NCI-H2029 (cell line): ENCODE data around the gene MPHOSPH9.

Experiments used
- DNase-seq: peaks from one replicate; lab custom pipeline; 2025; lab: John Stamatoyannopoulos, UW

MPHOSPH9 gene

DNA sequence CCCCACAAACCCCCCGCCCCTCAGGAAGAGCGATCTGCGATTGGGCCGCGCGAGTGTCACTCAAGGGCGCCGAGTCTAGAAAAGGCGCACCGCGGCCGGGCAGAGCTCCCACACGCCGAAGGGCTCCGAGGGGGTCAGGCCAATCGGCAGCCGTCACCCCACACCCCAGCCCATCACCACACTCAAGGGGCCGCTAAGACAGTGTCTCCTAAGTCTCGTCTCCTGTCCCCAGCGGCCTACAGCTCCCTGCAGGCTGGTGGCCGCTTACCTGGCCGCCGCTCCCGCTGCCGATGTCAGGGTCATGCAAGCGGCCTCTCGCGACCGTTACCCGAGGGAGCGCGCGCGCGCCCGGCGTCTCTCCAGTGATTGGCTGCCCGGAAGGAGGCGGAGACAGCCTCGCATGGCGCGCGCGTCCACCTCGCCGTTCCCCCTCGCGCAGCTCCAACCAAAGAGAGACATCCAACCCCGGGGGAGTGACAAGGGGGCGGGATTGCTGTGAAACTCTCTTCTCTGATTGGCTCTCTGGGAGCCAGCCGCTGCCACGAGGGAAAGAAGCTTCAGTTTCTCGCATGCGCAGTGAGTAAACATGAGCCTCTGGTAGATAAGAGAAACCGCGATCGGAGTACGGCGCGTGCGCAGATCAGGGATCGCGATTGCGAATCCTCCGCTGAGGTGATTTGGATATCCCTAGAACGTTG lies at the start of gene MPHOSPH9, which contains the start of gene MTRFR:
TSS of gene MPHOSPH9 (minus strand) at position 335 of the 698 bp plus-strand sequence. CDS start 2,777 bp downstream, outside the sequence.
TSS of gene MTRFR (plus strand) at position 630 of the 698 bp plus-strand sequence. CDS start 20,239 bp downstream, outside the sequence.
- peak; percentile 100 for DNase-seq

DNA sequence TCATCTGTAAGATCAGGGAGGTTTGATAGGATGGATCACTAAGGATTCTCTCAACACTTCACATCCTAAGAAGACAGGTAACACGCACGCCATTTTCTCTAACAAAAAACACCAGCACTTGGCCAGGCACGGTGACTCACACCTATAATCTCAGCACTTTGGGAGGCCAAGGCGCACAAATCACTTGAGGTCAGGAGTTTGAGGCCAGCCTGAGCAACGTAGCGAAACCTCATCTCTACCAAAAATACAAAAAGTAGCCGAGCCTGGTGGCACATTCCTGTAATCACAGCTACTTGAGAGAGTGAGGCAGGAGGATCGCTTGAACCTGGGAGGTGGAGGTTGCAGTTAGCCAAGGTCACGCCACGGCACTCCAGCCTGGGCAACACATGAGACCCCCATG lies 49.2 kb upstream of the MPHOSPH9 start:
- no peak for DNase-seq

GRCh38 chr12:123280971-123281370 lies 48.0 kb upstream of the MPHOSPH9 start:
- DNase-seq, result no peak

- DNase-seq, result no peak
These were observed 45.2 kb upstream of the MPHOSPH9 start for GRCh38 chr12:123278101-123278627.

GRCh38 chr12:123273166-123273565 lies 40.2 kb upstream of the MPHOSPH9 start:
- DNase-seq, result no peak

DNA sequence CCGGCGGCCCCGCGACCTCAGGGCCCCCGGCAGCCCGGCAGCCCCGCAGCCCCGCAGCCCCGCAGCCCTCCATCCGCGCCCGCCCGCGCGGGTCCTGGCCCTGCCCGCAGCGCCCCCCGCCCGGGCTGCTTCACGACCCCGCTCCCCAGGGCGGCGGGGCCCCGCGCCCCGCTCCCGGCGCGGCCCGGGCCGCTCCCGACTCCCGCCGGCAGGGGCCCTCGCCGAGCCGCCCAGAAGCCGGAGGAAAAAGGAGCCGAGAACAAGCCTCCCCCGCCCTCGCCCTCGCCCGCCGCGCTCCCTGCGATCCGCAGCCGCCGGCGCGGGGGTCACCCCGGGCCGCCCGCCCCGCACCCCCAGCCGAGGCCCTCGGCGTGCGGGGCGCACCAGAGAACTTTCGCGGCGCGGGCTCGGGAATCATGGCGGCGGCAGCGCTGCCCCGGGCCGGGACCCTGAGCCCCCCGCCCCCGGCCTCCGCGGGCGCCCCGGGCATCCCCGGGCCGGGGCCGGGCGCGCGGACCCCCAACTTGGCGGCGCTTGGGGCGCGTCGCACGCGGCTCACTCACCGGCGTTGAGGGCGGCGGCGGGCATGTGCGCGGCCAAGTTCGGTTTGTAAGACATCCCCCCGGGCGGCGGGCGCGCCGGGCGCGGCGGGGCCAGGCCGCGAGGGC lies 38.2 kb upstream of the MPHOSPH9 start:
- peak; percentile 46 for DNase-seq

- DNase-seq, result peak; percentile 6
These were observed 37.5 kb upstream of the MPHOSPH9 start for GRCh38 chr12:123270214-123271000.

- no peak for DNase-seq
These were observed 36.9 kb upstream of the MPHOSPH9 start for GRCh38 chr12:123269896-123270213.

DNA sequence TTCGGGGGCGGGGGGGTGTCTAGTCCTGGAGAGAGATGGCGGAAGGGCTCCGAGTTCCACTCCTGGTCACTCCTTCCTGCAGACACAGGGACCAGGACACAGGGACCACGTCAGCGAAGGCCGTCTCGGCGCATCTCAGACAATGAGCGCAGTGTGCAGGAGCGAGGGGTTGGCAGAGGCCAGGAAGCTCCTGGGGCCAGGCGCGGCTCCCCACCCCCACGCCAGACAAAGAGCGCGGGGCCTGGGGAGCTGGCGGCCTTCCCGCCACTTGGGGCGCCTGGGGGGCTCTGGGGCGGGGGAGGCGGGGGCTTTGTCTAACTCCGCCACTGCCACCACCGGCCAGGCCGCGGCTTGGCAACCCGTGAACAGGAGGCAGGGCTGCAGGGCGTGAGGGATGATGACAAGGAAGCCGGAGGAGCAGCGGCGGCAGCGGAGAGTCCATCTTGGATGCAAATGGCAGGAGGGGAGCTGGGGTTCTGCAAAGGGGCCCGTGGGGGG lies 36.5 kb upstream of the MPHOSPH9 start:
- no peak for DNase-seq

- DNase-seq, result no peak
These were observed 35.9 kb upstream of the MPHOSPH9 start for GRCh38 chr12:123268850-123269249.

DNA sequence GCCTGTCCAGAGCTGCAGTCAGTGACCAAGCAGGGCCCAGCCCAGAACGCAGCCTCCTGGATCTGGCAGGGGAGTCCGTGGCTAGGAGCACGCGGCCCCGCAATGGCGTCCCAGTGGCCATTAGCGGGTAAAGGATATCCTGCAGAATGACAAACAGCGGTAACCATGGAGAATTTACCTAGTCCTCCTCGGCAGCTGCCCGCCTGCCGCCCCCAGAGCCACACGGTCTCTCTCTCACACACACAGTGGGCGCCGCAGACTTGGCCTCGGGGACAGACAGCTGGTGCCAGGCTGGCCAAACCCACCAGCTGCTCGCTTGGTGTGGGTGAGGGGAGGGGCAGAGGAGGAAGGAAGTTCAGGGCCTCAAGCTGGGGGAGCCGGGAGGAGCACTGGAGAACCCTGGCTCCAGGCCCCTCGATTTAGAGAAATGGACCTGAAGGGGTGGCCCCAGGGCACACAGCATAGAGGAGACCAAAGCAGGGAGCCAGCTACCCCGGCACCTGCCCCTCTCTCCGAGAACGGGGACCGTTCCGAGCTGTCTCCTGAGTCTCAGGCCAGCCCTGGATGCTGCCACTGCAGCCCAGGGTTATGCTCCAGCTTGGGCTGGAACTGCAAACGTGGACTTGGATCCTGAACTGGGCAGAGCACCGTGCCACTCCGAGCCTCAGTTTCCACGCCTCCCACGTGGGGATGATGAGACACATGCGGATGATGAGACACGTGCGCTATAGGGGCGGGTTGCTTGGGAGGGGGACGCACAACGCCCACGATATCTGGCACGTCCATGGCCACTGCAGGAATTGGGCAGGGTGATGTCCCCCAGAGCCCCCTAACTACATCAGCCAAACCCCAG lies 35.3 kb upstream of the MPHOSPH9 start:
- peak; percentile 51 for DNase-seq

GRCh38 chr12:123267335-123267920 lies 34.5 kb upstream of the MPHOSPH9 start:
- DNase-seq, result no peak

DNA sequence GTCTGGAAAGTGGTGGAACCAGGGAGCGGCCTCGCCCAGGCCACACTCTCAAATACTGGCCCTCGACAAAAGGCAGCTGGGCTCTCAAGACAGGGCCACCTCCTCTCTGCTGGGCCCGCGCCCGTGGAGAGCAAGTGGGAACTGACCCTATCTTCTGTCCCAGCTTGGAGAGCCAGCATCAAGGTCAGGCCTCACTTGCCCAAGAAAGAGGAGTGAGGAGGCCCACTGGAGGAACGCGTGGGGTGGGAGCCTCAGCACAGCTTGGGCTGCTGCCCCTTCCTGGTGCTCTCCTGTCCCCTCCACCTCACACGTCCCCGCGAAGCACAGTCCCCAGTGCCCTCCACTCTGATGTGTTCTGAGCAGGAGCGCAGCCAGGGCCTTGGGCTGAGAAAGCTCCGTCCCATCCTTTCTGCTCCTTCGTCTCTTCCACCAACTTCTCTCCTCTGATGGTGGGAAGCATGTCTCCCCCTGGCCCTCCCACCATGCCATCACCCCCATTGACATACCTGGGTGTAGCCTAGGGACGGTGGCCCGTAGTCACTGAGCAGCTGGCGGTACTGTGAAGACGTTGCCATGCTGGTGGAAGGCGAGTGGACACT lies 33.8 kb upstream of the MPHOSPH9 start:
- DNase-seq, result no peak

DNA sequence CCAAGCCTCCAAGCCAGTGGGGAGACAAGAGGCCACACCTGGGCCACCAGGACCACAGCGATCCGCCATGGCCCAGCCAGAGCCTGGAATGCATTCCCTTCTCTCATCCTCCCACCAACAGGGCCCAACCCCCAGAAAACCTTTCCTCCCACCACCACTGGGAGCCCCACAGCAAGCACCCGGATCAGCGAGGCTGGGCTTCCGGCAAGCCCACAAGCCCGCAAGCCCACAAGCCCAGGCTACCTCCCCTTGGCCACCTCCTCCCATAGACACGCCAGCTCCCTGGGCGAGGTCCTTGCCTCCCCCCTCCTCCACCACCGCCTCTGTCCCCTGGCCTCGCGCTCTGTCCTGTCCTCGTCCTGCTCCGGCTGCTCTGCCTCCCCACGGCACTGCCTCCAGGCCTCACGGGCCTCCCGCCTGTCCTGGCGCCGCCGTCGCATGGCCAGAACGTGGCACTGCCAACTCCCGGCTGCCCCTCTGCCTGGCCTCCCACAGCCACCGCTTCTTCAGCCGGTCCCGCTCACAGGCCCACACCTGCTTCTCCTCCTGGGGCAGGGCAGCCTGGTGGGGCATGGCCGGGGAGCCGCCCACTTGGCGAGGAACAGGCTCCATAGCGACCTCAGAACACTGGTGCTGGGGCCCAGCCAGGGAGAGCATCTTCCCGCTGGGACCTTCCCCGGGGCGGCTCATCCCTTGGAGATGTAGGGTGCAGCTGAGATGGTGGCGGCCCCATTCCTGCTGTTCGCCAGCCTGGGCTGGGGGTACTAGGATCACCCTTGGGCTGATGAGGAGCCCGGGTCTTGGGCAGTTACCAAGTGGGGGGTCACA lies 33.1 kb upstream of the MPHOSPH9 start:
- no peak for DNase-seq

DNA sequence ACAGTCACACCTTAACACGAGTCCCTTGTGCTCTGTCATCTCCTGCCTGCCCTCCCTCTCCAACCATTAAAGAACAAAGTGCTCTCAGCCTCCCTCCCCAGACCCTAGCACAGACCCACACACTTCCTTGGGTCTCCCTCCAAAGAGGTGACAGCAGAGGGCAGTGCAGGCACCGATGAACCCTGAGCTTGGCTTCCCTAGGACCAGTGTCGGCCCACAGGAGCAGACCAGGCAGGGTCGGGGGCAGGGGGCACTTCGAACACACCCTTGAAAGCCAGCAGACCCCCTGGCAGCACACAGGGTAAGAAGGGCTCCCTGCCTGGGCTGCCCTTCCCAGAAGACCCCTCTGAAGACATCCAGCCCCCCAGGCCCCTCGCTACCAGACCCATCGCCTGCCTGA lies 31.7 kb upstream of the MPHOSPH9 start:
- no peak for DNase-seq

DNA sequence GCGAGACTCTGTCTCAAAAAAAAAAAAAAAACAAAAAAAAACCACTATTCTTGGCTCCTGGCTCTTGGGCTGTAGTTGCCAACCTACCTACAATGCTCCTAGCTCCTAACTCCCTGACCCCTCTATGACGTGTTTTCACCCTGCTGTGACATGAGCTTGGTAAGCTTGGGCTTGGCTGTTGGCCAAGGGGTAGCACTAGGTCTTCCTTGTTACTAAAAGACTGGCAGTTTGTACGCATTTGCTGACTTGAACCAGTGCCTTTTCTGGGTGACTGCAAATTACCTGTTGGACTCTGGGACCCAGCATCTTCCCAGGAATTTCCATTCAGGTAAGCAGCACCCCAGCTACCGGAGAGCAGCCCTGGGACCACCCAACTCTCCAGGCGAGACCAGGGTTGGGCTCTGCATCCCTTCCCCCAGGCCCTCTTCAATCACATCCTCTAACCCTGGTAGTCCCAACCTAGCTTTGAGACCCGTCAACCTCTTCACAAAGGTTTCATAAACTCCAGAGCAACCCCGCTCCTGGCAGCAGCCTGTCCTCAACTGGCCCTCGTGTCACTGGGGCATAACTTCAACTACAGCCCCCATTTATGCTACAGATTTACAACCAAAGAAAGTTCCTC lies 30.4 kb upstream of the MPHOSPH9 start:
- peak; percentile 35 for DNase-seq

- no peak for DNase-seq
These were observed 28.3 kb upstream of the MPHOSPH9 start for GRCh38 chr12:123261196-123261595.

GRCh38 chr12:123260081-123260480 lies 27.1 kb upstream of the MPHOSPH9 start:
- no peak for DNase-seq

DNA sequence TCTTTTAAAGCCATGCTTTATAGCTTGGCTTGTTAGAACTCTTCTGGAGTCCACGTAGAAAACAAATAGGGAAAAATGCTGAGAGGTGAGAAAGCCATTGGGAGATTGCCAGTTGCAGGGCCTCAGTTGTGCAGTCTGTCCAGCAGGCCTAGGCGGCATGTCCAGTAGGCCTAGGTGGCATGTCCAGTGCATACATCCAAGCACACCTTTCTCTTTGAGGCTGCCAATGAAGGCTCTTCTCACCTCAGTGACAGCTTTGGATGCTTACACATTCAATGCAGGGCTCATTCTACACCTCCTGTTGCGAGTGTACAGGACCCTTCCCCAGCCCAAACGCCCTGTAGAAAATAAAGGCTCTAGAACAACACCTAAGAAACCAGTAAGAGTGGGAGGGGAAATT lies 25.7 kb upstream of the MPHOSPH9 start:
- no peak for DNase-seq
